GM21423 (cell line): ENCODE data around the gene RFX2.
"Not testable (repeated sequence)": the region's sequence is repeated elsewhere in the genome, so short reads cannot be mapped to it uniquely, and the experiment has no call there.

Experiments used
- ATAC-seq: cut with Tn5 transposase; IDR thresholded peaks from one replicate; pipeline ENCODE4 v1.9.1; 2021; ENCODE audit warnings: mild to moderate bottlenecking, moderate library complexity; ENCODE audit not compliant: unreplicated experiment

Gene RFX2

GRCh38 chr19:6110360-6110977 lies at the start of gene RFX2:
TSS of gene RFX2 (minus strand) at chr19:6110500. CDS start at chr19:6047496, 63,004 bp downstream.
- ATAC-seq, result peak; percentile 90

GRCh38 chr19:6156033-6156432 lies 45.7 kb upstream of the RFX2 start:
- ATAC-seq, result no peak

GRCh38 chr19:6150289-6150688 lies 40.0 kb upstream of the RFX2 start:
- no peak for ATAC-seq

GRCh38 chr19:6141217-6141616 lies 30.9 kb upstream of the RFX2 start:
- no peak for ATAC-seq

GRCh38 chr19:6138511-6138910 lies 28.2 kb upstream of the RFX2 start:
- no peak for ATAC-seq

GRCh38 chr19:6138066-6138465 lies 27.8 kb upstream of the RFX2 start:
- no peak for ATAC-seq

- no peak for ATAC-seq
Measured at GRCh38 chr19:6133231-6133630, 22.9 kb upstream of the RFX2 start.

- ATAC-seq, result no peak
Measured at GRCh38 chr19:6132482-6132881, 22.2 kb upstream of the RFX2 start.

GRCh38 chr19:6127716-6128335 lies 17.5 kb upstream of the RFX2 start:
- ATAC-seq, result no peak

- ATAC-seq, result no peak
Measured at GRCh38 chr19:6126335-6126974, 16.2 kb upstream of the RFX2 start.

GRCh38 chr19:6125571-6125989 lies 15.3 kb upstream of the RFX2 start:
- no peak for ATAC-seq

GRCh38 chr19:6119031-6119430 lies 8.7 kb upstream of the RFX2 start:
- no peak for ATAC-seq

- no peak for ATAC-seq
Measured at GRCh38 chr19:6118043-6118442, 7.7 kb upstream of the RFX2 start.

- ATAC-seq, result no peak
Measured at GRCh38 chr19:6117534-6117933, 7.2 kb upstream of the RFX2 start.

GRCh38 chr19:6116749-6117430 lies 6.6 kb upstream of the RFX2 start:
- no peak for ATAC-seq

- no peak for ATAC-seq
Measured at GRCh38 chr19:6115992-6116391, 5.7 kb upstream of the RFX2 start.

- no peak for ATAC-seq
Measured at GRCh38 chr19:6113616-6114188, 3.4 kb upstream of the RFX2 start.

- no peak for ATAC-seq
Measured at GRCh38 chr19:6109947-6110346, 353 bp downstream of the RFX2 start.

GRCh38 chr19:6108721-6109633 lies 1.3 kb downstream of the RFX2 start:
- no peak for ATAC-seq

- not testable (repeated sequence) for ATAC-seq
Measured at GRCh38 chr19:6106643-6107294, 3.5 kb downstream of the RFX2 start.
